NCI-H748 (cell line): ENCODE data around the gene LAIR1.
"Not testable (repeated sequence)": the region's sequence is repeated elsewhere in the genome, so short reads cannot be mapped to it uniquely, and the experiment has no call there.

Source experiments
- DNase-seq: peaks from one replicate; lab custom pipeline; 2025; ENCODE audit not compliant: unreplicated experiment; lab: John Stamatoyannopoulos, UW

Gene LAIR1

GRCh38 chr19:54376610-54377285, 12.0 kb upstream of the LAIR1 start:
- no peak for DNase-seq

- DNase-seq: not testable (repeated sequence)
These were observed 10.6 kb upstream of the LAIR1 start for GRCh38 chr19:54375181-54375938.

- DNase-seq: no peak
These were observed 9.3 kb upstream of the LAIR1 start for GRCh38 chr19:54373781-54374631.

GRCh38 chr19:54371453-54371852, 6.7 kb upstream of the LAIR1 start:
- not testable (repeated sequence) for DNase-seq

- DNase-seq: not testable (repeated sequence)
These were observed 5.7 kb upstream of the LAIR1 start for GRCh38 chr19:54370434-54370796.

GRCh38 chr19:54369688-54370433, 5.1 kb upstream of the LAIR1 start:
- not testable (repeated sequence) for DNase-seq

- no peak for DNase-seq
These were observed 4.5 kb upstream of the LAIR1 start for GRCh38 chr19:54369082-54369687.

- no peak for DNase-seq
These were observed 2.1 kb upstream of the LAIR1 start for GRCh38 chr19:54366811-54367210.

GRCh38 chr19:54365798-54366197, 1.1 kb upstream of the LAIR1 start:
- DNase-seq: not testable (repeated sequence)

GRCh38 chr19:54361680-54362422, 2.9 kb downstream of the LAIR1 start:
- not testable (repeated sequence) for DNase-seq

- not testable (repeated sequence) for DNase-seq
These were observed 5.4 kb downstream of the LAIR1 start for GRCh38 chr19:54359149-54359820.

GRCh38 chr19:54357381-54357780, 7.3 kb downstream of the LAIR1 start:
- no peak for DNase-seq

- DNase-seq: no peak
These were observed 8.2 kb downstream of the LAIR1 start for GRCh38 chr19:54356444-54357056.

- no peak for DNase-seq
These were observed 9.1 kb downstream of the LAIR1 start for GRCh38 chr19:54355675-54356074.

- no peak for DNase-seq
These were observed 10.0 kb downstream of the LAIR1 start for GRCh38 chr19:54354761-54355160.

- DNase-seq: no peak
These were observed 12.2 kb downstream of the LAIR1 start for GRCh38 chr19:54352546-54352945.

GRCh38 chr19:54352041-54352440, 12.7 kb downstream of the LAIR1 start:
- DNase-seq: no peak

- DNase-seq: no peak
These were observed 13.3 kb downstream of the LAIR1 start for GRCh38 chr19:54351474-54351873.

- no peak for DNase-seq
These were observed 18.8 kb downstream of the LAIR1 start for GRCh38 chr19:54345938-54346386.
